B cell (primary cell): Measurements from ENCODE around the gene KRTCAP2. TPM values are rescaled to one million over a fixed set of nuclear protein-coding genes. Genes with fewer than 3 reads are reported as not detected.

Source experiments
- ATAC-seq: fragments of 200-7000 bp; cut with Tn5 transposase; one replicate; pipeline ENCODE4 v1.10.0; 2021; ENCODE audit warnings: low read depth, mild to moderate bottlenecking, moderate number of reproducible peaks, moderate library complexity
- CTCF ChIA-PET: fragments of 350-600 bp; sonication (Branson Sonifier 250); formaldehyde crosslinking; loops from one replicate; lab custom pipeline; 2021; ENCODE audit warnings: antibody characterized with exemption, inconsistent platforms; lab: Charles Lee
- POLR2A ChIA-PET: fragments of 350-600 bp; sonication (Branson Sonifier 250); formaldehyde crosslinking; loops from one replicate; lab custom pipeline; 2021; ENCODE audit warnings: antibody characterized with exemption; lab: Charles Lee
- DNase-seq: peaks from one replicate; pipeline ENCODE4 v3.0.0; 2013
- H2AFZ ChIP-seq: 2 replicates; pipeline ENCODE4 v1.6.1; 2012; ENCODE audit warnings: mild to moderate bottlenecking, low read depth, low read length; ENCODE audit not compliant: insufficient read depth, poor library complexity, severe bottlenecking
- H3K27ac ChIP-seq, 2 donors: 1 replicate in 1 of 2; 2 replicates in 1 of 2; pipeline ENCODE4 v1.5.1; 2012 to 2013; ENCODE audit warnings: low read length in 2 of 2, mild to moderate bottlenecking in 2 of 2, moderate library complexity in 1 of 2
- H3K27me3 ChIP-seq, 4 experiments: fragments of 200-600 bp in 1 of 4; sonication (generic) in 1 of 4; replicated peaks in 1 of 4; 1 replicate in 2 of 4; 2 replicates in 2 of 4; pipeline versions ENCODE4 v1.6.1 to v1.7.0; 2013 to 2016; ENCODE audit warnings: low read length in 3 of 4, mild to moderate bottlenecking in 2 of 4, mixed read lengths in 1 of 4, moderate library complexity in 1 of 4; ENCODE audit not compliant: insufficient read depth in 4 of 4, control insufficient read depth in 3 of 4; ENCODE audit errors: control extremely low read depth in 1 of 4
- H3K36me3 ChIP-seq, 2 experiments: replicated peaks in 1 of 2; 1 replicate in 1 of 2; 2 replicates in 1 of 2; pipeline versions ENCODE4 v1.6.1 to v1.7.1; 2013; ENCODE audit warnings: low read length in 1 of 2; ENCODE audit not compliant: insufficient read depth in 2 of 2, control insufficient read depth in 1 of 2; ENCODE audit errors: control extremely low read depth in 1 of 2, extremely low read depth in 1 of 2
- H3K4me1 ChIP-seq, 2 donors: fragments of 200-600 bp in 1 of 2; sonication (generic) in 1 of 2; 1 replicate in 1 of 2; 2 replicates in 1 of 2; pipeline versions ENCODE4 v1.5.1 to v1.6.1; 2013 to 2017; ENCODE audit warnings: low read length in 2 of 2; ENCODE audit not compliant: control insufficient read depth in 2 of 2, insufficient read depth in 2 of 2
- H3K4me2 ChIP-seq: replicated peaks from 2 replicates; pipeline ENCODE3; 2012; ENCODE audit warnings: mild to moderate bottlenecking, low read depth, low read length; ENCODE audit not compliant: poor library complexity, severe bottlenecking
- H3K4me3 ChIP-seq, 5 experiments: fragments of 200-600 bp in 1 of 5; sonication (generic) in 1 of 5; 1 replicate in 3 of 5; 2 replicates in 2 of 5; pipeline versions ENCODE4 v1.5.1 to v1.7.0; 2011 to 2016; ENCODE audit warnings: low read length in 4 of 5, mild to moderate bottlenecking in 4 of 5, low read depth in 2 of 5, control low read depth in 1 of 5, moderate library complexity in 1 of 5; ENCODE audit not compliant: insufficient read depth in 1 of 5; ENCODE audit errors: control extremely low read depth in 1 of 5, extremely low read depth in 1 of 5
- H3K79me2 ChIP-seq: fragments of 200-600 bp; sonication (generic); one replicate; pipeline ENCODE4 v1.6.0; 2016; ENCODE audit warnings: low read length; ENCODE audit not compliant: control insufficient read depth, insufficient read depth
- H3K9ac ChIP-seq: fragments of 200-600 bp; sonication (generic); 2 replicates; pipeline ENCODE4 v1.6.1; 2017; ENCODE audit warnings: mild to moderate bottlenecking, low read length, moderate library complexity
- H3K9me3 ChIP-seq, 3 donors: one replicate each; pipeline versions ENCODE4 v1.6.1 to v1.7.1; 2013; ENCODE audit warnings: low read length in 2 of 3; ENCODE audit not compliant: control insufficient read depth in 2 of 3, insufficient read depth in 1 of 3; ENCODE audit errors: control extremely low read depth in 1 of 3
- H4K20me1 ChIP-seq: 2 replicates; pipeline ENCODE4 v1.6.0; 2012; ENCODE audit warnings: mild to moderate bottlenecking, low read length; ENCODE audit not compliant: insufficient read depth, control insufficient read depth, poor library complexity, severe bottlenecking
- H3K27ac Mint-ChIP-seq: one replicate; pipeline ENCODE4 v1.8.0; 2021; ENCODE audit warnings: mixed read lengths
- H3K27me3 Mint-ChIP-seq: one replicate; pipeline ENCODE4 v1.8.0; 2021; ENCODE audit warnings: mixed read lengths
- H3K4me1 Mint-ChIP-seq: one replicate; pipeline ENCODE4 v1.8.0; 2021; ENCODE audit warnings: mixed read lengths
- H3K4me3 Mint-ChIP-seq: one replicate; pipeline ENCODE4 v1.8.0; 2021; ENCODE audit warnings: mixed read lengths
- H3K9me3 Mint-ChIP-seq: one replicate; pipeline ENCODE4 v1.8.0; 2022; ENCODE audit warnings: mixed read lengths; ENCODE audit not compliant: insufficient read depth
- EZH2 ChIP-seq: IDR thresholded peaks from 2 replicates; pipeline ENCODE4 v1.6.1; 2012; ENCODE audit warnings: borderline replicate concordance, low read depth, mild to moderate bottlenecking, moderate library complexity, low read length; ENCODE audit not compliant: insufficient read depth, poor library complexity, severe bottlenecking
- WGBS: methylation state at CpG from one replicate; pipeline ENCODE4 v1.1.5; 2013; ENCODE audit warnings: missing lambda C conversion rate; ENCODE audit not compliant: insufficient coverage; 5-methylcytosine and 5-hydroxymethylcytosine counted together
- intact Hi-C: fragments of 100-400 bp; cut with micrococcal nuclease; formaldehyde crosslinking; loops from one replicate; pipeline ENCODE4 v1.10.0; 2022
- polyA plus RNA-seq: library from polyadenylated mRNA; depleted of rRNA; stranded (reverse); fragments of >200 nt; gene quantifications from 2 replicates; pipeline ENCODE4 v1.2.3, GENCODE V29; 2012
- small RNA-seq: library from RNA; depleted of rRNA; stranded (forward); fragments of <200 nt; gene quantifications from one replicate; pipeline ENCODE3, GENCODE V24; 2012; ENCODE audit warnings: low replicate concordance, low read depth; ENCODE audit not compliant: insufficient read length
- total RNA-seq, 2 donors: library from RNA; stranded (reverse); fragments of 120-200 nt in 1 of 2; gene quantifications; 1 replicate in 1 of 2; 2 replicates in 1 of 2; pipeline versions ENCODE4 v1.2.3 to v1.2.4, GENCODE V29; 2013 to 2022
- TF ChIP-seq, protein P1 (sequence below): fragments of 200-600 bp; IDR thresholded peaks from one replicate; pipeline ENCODE4 v1.8.0; 2022; ENCODE audit warnings: antibody characterized with exemption, mild to moderate bottlenecking

KRTCAP2 gene
- total and polyA plus RNA-seq, 2 donors (not counting 1 experiment from before 2014, with no cell fraction given), result 151 to 259 TPM

DNA sequence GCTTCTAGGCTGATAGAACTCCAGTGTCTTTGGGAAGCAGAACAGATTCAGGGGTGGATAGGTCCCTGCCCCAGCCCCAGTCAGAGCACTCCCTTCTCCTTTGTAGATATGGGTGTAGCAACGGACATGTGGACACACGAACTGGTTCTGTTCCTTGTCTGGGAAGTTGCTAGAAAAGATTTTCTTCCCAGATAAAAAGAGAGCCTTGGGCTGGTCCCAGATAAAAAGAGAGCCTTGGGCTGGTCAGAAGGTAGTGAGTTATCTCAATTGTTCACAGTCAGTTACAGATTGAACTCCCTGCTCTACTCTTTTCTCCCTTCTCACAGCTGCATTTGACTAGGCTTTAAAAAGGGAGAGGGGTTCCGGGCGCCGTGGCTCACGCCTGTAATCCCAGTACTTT lies 52.9 kb downstream of the KRTCAP2 start:
- CTCF ChIA-PET, result interaction anchor here (1.3 to 2.2 kb wide), 3 partner anchors 10 to 52 kb away, joined by 3 to 8 read pairs (median 5); partner anchors contain the start of gene KRTCAP2
- no peak overlapping the region for H3K4me2 ChIP-seq

More for the DNA sequence above, 52.9 kb downstream of the KRTCAP2 start:
- ATAC-seq, result no peak
- Histone ChIP-seq H3K27me3 (peaks cover 0 to 12% (median 3%) of the 10 kb centered on the region in 4 experiments), H2AFZ (no peak overlapping the region), H3K4me1 (no peaks in the 10 kb centered on the region), H3K79me2 (no peaks in the 10 kb centered on the region), H3K9me3 (no peaks in the 10 kb centered on the region), H3K9ac (no peak overlapping the region), H4K20me1 (no peaks in the 10 kb centered on the region), H3K4me3 (no peak overlapping the region), H3K27ac (no peak overlapping the region), H3K36me3 (no peaks in the 10 kb centered on the region)
- no peak for TF ChIP-seq EZH2
- TF ChIP-seq, protein P1, sequence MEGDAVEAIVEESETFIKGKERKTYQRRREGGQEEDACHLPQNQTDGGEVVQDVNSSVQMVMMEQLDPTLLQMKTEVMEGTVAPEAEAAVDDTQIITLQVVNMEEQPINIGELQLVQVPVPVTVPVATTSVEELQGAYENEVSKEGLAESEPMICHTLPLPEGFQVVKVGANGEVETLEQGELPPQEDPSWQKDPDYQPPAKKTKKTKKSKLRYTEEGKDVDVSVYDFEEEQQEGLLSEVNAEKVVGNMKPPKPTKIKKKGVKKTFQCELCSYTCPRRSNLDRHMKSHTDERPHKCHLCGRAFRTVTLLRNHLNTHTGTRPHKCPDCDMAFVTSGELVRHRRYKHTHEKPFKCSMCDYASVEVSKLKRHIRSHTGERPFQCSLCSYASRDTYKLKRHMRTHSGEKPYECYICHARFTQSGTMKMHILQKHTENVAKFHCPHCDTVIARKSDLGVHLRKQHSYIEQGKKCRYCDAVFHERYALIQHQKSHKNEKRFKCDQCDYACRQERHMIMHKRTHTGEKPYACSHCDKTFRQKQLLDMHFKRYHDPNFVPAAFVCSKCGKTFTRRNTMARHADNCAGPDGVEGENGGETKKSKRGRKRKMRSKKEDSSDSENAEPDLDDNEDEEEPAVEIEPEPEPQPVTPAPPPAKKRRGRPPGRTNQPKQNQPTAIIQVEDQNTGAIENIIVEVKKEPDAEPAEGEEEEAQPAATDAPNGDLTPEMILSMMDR, result no peak
- no CpG with 5 or more reads among the region's 6 CpGs for WGBS
- Mint-ChIP-seq H3K4me3 (no peak overlapping the region), H3K9me3 (no peaks in the 10 kb centered on the region), H3K27me3 (peaks cover 45% of the 10 kb centered on the region), H3K4me1 (no peaks in the 10 kb centered on the region), H3K27ac (no peak overlapping the region)
- POLR2A ChIA-PET, result no interaction called here
- intact Hi-C loops, result no loop called here
- DNase-seq, result no peak

Small RNA genes within 50 kb of the gene (small RNA-seq; reads per million reads assigned to genes)
- not detected for gene HMGN2P18
- gene RF00019, result not detected

Other genes starting within 250 kb of the KRTCAP2 start
- 15.0 TPM in 2 replicates for gene PMVK, start 236.6 kb downstream of the KRTCAP2 start, total RNA-seq
- 11.9 and 15.4 TPM in 2 replicates for gene PMVK, start 236.6 kb downstream of the KRTCAP2 start, polyA plus RNA-seq
- 212 and 219 TPM in 2 replicates for gene PBXIP1, start 217.2 kb downstream of the KRTCAP2 start, total RNA-seq
- 77.6 and 88.8 TPM in 2 replicates for gene PBXIP1, start 217.2 kb downstream of the KRTCAP2 start, polyA plus RNA-seq
- 47.5 and 52.7 TPM in 2 replicates for gene PYGO2, start 211.5 kb downstream of the KRTCAP2 start, total RNA-seq
- gene PYGO2, start 211.5 kb downstream of the KRTCAP2 start, polyA plus RNA-seq, result 13.0 and 22.2 TPM in 2 replicates
- 59.0 and 61.4 TPM in 2 replicates for gene SHC1, start 202.6 kb downstream of the KRTCAP2 start, total RNA-seq
- 50.1 and 64.0 TPM in 2 replicates for gene SHC1, start 202.6 kb downstream of the KRTCAP2 start, polyA plus RNA-seq
- gene CKS1B, start 198.6 kb downstream of the KRTCAP2 start, total RNA-seq, result 16.8 and 17.5 TPM in 2 replicates
- 24.4 and 33.0 TPM in 2 replicates for gene CKS1B, start 198.6 kb downstream of the KRTCAP2 start, polyA plus RNA-seq
- gene FLAD1, start 190.0 kb downstream of the KRTCAP2 start, total RNA-seq, result 49.6 and 51.4 TPM in 2 replicates
- gene FLAD1, start 190.0 kb downstream of the KRTCAP2 start, polyA plus RNA-seq, result 68.9 and 83.0 TPM in 2 replicates
- gene LENEP, start 179.7 kb downstream of the KRTCAP2 start, total RNA-seq, result 1.7 and 2.0 TPM in 2 replicates
- gene LENEP, start 179.7 kb downstream of the KRTCAP2 start, polyA plus RNA-seq, result not detected in 2 replicates
- gene ZBTB7B, start 170.5 kb downstream of the KRTCAP2 start, total RNA-seq, result 55.7 and 66.0 TPM in 2 replicates
- gene ZBTB7B, start 170.5 kb downstream of the KRTCAP2 start, polyA plus RNA-seq, result 56.4 and 67.3 TPM in 2 replicates
- 0.89 and 0.90 TPM in 2 replicates for gene DCST2, start 139.5 kb downstream of the KRTCAP2 start, total RNA-seq
- 2.9 and 5.4 TPM in 2 replicates for gene DCST2, start 139.5 kb downstream of the KRTCAP2 start, polyA plus RNA-seq
- gene DCST1, start 139.5 kb downstream of the KRTCAP2 start, total RNA-seq, result not detected in 2 replicates
- gene DCST1, start 139.5 kb downstream of the KRTCAP2 start, polyA plus RNA-seq, result 0.22 and 0.52 TPM in 2 replicates
- 14.6 and 17.0 TPM in 2 replicates for gene ADAM15, start 122.0 kb downstream of the KRTCAP2 start, total RNA-seq
- 28.4 and 35.1 TPM in 2 replicates for gene ADAM15, start 122.0 kb downstream of the KRTCAP2 start, polyA plus RNA-seq
- gene EFNA4, start 109.6 kb downstream of the KRTCAP2 start, total RNA-seq, result 8.4 and 9.9 TPM in 2 replicates
- 6.5 and 10.6 TPM in 2 replicates for gene EFNA4, start 109.6 kb downstream of the KRTCAP2 start, polyA plus RNA-seq
- gene EFNA3, start 94.5 kb downstream of the KRTCAP2 start, total RNA-seq, result 1.6 and 3.7 TPM in 2 replicates
- gene EFNA3, start 94.5 kb downstream of the KRTCAP2 start, polyA plus RNA-seq, result 1.8 and 3.2 TPM in 2 replicates
- 0.56 TPM in 1 of 2 replicates, not detected in the other for gene EFNA1, start 45.4 kb downstream of the KRTCAP2 start, total RNA-seq
- 0.28 and 1.5 TPM in 2 replicates for gene EFNA1, start 45.4 kb downstream of the KRTCAP2 start, polyA plus RNA-seq
- gene SLC50A1, start 37.5 kb downstream of the KRTCAP2 start, total RNA-seq, result 61.3 and 62.8 TPM in 2 replicates
- gene SLC50A1, start 37.5 kb downstream of the KRTCAP2 start, polyA plus RNA-seq, result 86.8 and 109 TPM in 2 replicates
- 39.9 and 41.7 TPM in 2 replicates for gene DPM3, start 32.8 kb downstream of the KRTCAP2 start, total RNA-seq
- 68.0 and 97.3 TPM in 2 replicates for gene DPM3, start 32.8 kb downstream of the KRTCAP2 start, polyA plus RNA-seq
- gene TRIM46, start 545 bp upstream of the KRTCAP2 start, total RNA-seq, result 1.3 and 2.6 TPM in 2 replicates
- 3.4 TPM in 2 replicates for gene TRIM46, start 545 bp upstream of the KRTCAP2 start, polyA plus RNA-seq
- 26.0 and 28.6 TPM in 2 replicates for gene THBS3, start 34.6 kb upstream of the KRTCAP2 start, total RNA-seq
- 28.0 and 34.3 TPM in 2 replicates for gene THBS3, start 34.6 kb upstream of the KRTCAP2 start, polyA plus RNA-seq
- gene MTX1, start 35.4 kb upstream of the KRTCAP2 start, total RNA-seq, result 18.4 and 19.0 TPM in 2 replicates
- 34.2 and 40.4 TPM in 2 replicates for gene MTX1, start 35.4 kb upstream of the KRTCAP2 start, polyA plus RNA-seq
- gene ENTREP3, start 82.2 kb upstream of the KRTCAP2 start, total RNA-seq, result 13.5 and 15.2 TPM in 2 replicates
- gene ENTREP3, start 82.2 kb upstream of the KRTCAP2 start, polyA plus RNA-seq, result 5.3 and 7.6 TPM in 2 replicates
- 69.6 and 79.8 TPM in 2 replicates for gene SCAMP3, start 89.1 kb upstream of the KRTCAP2 start, total RNA-seq
- 80.5 and 107 TPM in 2 replicates for gene SCAMP3, start 89.1 kb upstream of the KRTCAP2 start, polyA plus RNA-seq
- 136 and 152 TPM in 2 replicates for gene CLK2, start 100.2 kb upstream of the KRTCAP2 start, total RNA-seq
- gene CLK2, start 100.2 kb upstream of the KRTCAP2 start, polyA plus RNA-seq, result 159 and 161 TPM in 2 replicates
- gene HCN3, start 104.2 kb upstream of the KRTCAP2 start, total RNA-seq, result 9.0 and 9.2 TPM in 2 replicates
- 6.2 TPM in 2 replicates for gene HCN3, start 104.2 kb upstream of the KRTCAP2 start, polyA plus RNA-seq
- gene PKLR, start 128.1 kb upstream of the KRTCAP2 start, total RNA-seq, result not detected in 2 replicates
- gene PKLR, start 128.1 kb upstream of the KRTCAP2 start, polyA plus RNA-seq, result not detected in 2 replicates
- 128 and 141 TPM in 2 replicates for gene FDPS, start 135.6 kb upstream of the KRTCAP2 start, total RNA-seq
- gene FDPS, start 135.6 kb upstream of the KRTCAP2 start, polyA plus RNA-seq, result 88.3 and 100 TPM in 2 replicates
- gene RUSC1, start 147.6 kb upstream of the KRTCAP2 start, total RNA-seq, result 19.3 and 22.8 TPM in 2 replicates
- gene RUSC1, start 147.6 kb upstream of the KRTCAP2 start, polyA plus RNA-seq, result 20.3 and 20.8 TPM in 2 replicates